ENCODE results near the gene PLEK. TPM values are rescaled to one million over a fixed set of nuclear protein-coding genes. Genes with fewer than 3 reads are reported as not detected.

The PLEK gene
- total and polyA plus RNA-seq, 9 of the 15 experiments (the other 6 are each of a cell fraction or from before 2014, with no cell fraction given), result 0.14 to 1.2 (median 0.36) TPM

GRCh38 chr2:68420254-68420910 lies 55.3 kb downstream of the PLEK start (continued):
- TF ChIP-seq TSHZ1 (CRISPR knock-in tag; IDR thresholded peaks at IDR 0.05), result peak; percentile 42; the same call in 1 of the 2 replicates
- TF ChIP-seq, protein P1, sequence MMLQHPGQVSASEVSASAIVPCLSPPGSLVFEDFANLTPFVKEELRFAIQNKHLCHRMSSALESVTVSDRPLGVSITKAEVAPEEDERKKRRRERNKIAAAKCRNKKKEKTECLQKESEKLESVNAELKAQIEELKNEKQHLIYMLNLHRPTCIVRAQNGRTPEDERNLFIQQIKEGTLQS (IDR thresholded peaks at IDR 0.05), result peak; percentile 99
- TF ChIP-seq, protein P1 (CRISPR knock-in tag; conservative IDR thresholded peaks at IDR 0.05), result no peak

GRCh38 chr2:68423966-68424650 lies 59.0 kb downstream of the PLEK start:
- no peak overlapping the region for H3K4me2 ChIP-seq (ENCODE audit: insufficient read depth, low read length)
- no peaks in the 10 kb centered on the region for H4K20me1 ChIP-seq (replicated peaks; ENCODE audit: control insufficient read depth, insufficient read depth, low read length)
- H3K36me3 ChIP-seq (ENCODE audit: control insufficient read depth, insufficient read depth, low read length), result no peaks in the 10 kb centered on the region
- peak overlapping the region; percentile 4; the same call in 1 of the 3 replicates for H3K27ac ChIP-seq (ENCODE audit: extremely low read depth, low read depth, low read length)
- intact Hi-C loops (cut with micrococcal nuclease), result no loop called here
- H3K27me3 ChIP-seq (ENCODE audit: control insufficient read depth in 2 of 2, insufficient read depth in 2 of 2, low read length in 2 of 2), result no peaks in the 10 kb centered on the region
- no peaks in the 10 kb centered on the region for H3K9me3 ChIP-seq (replicated peaks; ENCODE audit: control insufficient read depth, insufficient read depth, low read depth, low read length)
- peak overlapping the region; percentile 7; the same call in 1 of the 2 replicates for H2AFZ ChIP-seq (ENCODE audit: low read depth, low read length)
- no TSS peak for BruUV-seq (replicated peaks)
- no peaks in the 10 kb centered on the region for H3K79me2 ChIP-seq (ENCODE audit: control insufficient read depth, insufficient read depth, low read length)
- POLR2A ChIA-PET, result interaction anchor here (0.6 kb wide), 1 partner anchor 16 kb away, joined by 3 read pairs; no protein-coding TSS in a partner anchor
- FAIRE-seq (no peak), DNase-seq (ENCODE audit: extremely low read depth in 1 of 4, low spot score in 3 of 4) (peak in 1 of 4 experiments; percentile 33), ATAC-seq (peak; percentile 32; the same call in 2 of the 3 replicates)
- H3K4me1 ChIP-seq (replicated peaks in 1 of 2; ENCODE audit: control insufficient read depth in 2 of 2, insufficient read depth in 2 of 2, low read length in 2 of 2), result peaks cover 0 to 47% of the 10 kb centered on the region in 2 experiments; a peak in 4 of 5 replicates
- no peak overlapping the region for H3K4me3 ChIP-seq
- in situ Hi-C loops (cut with MboI), result no loop called here
- CTCF ChIA-PET (ENCODE audit: low intra/inter-chr PET ratio), result no interaction called here
- no peaks in the 10 kb centered on the region for H3K9me1 ChIP-seq (ENCODE audit: control insufficient read depth, insufficient read depth, low read length)
- H3K9ac ChIP-seq (ENCODE audit: insufficient read depth in 1 of 2, low read depth in 2 of 2, low read length in 2 of 2), result no peak overlapping the region
- 0% methylated on average over 2 of the region's 2 CpGs for WGBS (ENCODE audit: insufficient coverage, low coverage, missing lambda C conversion rate)
- TF ChIP-seq SMAD3 (CRISPR knock-in tag; conservative IDR thresholded peaks at IDR 0.05) (no peak), HNRNPLL (IDR thresholded peaks at IDR 0.05; ENCODE audit: low read depth, low read length, poor library complexity, severe bottlenecking) (no peak), RCOR1 (IDR thresholded peaks at IDR 0.05; ENCODE audit: borderline replicate concordance in 1 of 2, low read depth in 2 of 2, low read length in 2 of 2) (peak; percentile 56 to 80; a peak in 3 of 4 replicates), POLR3G (IDR thresholded peaks at IDR 0.05; ENCODE audit: extremely low read depth, insufficient read length, insufficient replicate concordance) (no peak), MCM3 (IDR thresholded peaks at IDR 0.05) (no peak), POLR2AphosphoS2 (IDR thresholded peaks at IDR 0.05; ENCODE audit: low read length) (no peak), JUN (IDR thresholded peaks at IDR 0.05; ENCODE audit: borderline replicate concordance, low read depth, low read length) (peak; percentile 45; the same call in 1 of the 2 replicates), JUN (CRISPR knock-in tag; IDR thresholded peaks at IDR 0.05; ENCODE audit: borderline replicate concordance) (no peak), ZNF586 (CRISPR knock-in tag; conservative IDR thresholded peaks at IDR 0.05) (no peak), NONO (IDR thresholded peaks at IDR 0.05; ENCODE audit: low read depth in 2 of 2, low read length in 1 of 2) (no peak)
- TF ChIP-seq, protein P1 (IDR thresholded peaks at IDR 0.05), result peak; percentile 46; the same call in 1 of the 2 replicates
- TF ChIP-seq, protein P1 (CRISPR knock-in tag; conservative IDR thresholded peaks at IDR 0.05), result no peak
